ENCODE results near the gene OPHN1. TPM values are rescaled to one million over a fixed set of nuclear protein-coding genes. Genes with fewer than 3 reads are reported as not detected.
A peak's percentile ranks its signal among the peaks of the same experiment; 100 is the strongest.

Gene OPHN1
- total RNA-seq, 2 donors from 2014 or later: 2.3 to 4.3 TPM

DNA sequence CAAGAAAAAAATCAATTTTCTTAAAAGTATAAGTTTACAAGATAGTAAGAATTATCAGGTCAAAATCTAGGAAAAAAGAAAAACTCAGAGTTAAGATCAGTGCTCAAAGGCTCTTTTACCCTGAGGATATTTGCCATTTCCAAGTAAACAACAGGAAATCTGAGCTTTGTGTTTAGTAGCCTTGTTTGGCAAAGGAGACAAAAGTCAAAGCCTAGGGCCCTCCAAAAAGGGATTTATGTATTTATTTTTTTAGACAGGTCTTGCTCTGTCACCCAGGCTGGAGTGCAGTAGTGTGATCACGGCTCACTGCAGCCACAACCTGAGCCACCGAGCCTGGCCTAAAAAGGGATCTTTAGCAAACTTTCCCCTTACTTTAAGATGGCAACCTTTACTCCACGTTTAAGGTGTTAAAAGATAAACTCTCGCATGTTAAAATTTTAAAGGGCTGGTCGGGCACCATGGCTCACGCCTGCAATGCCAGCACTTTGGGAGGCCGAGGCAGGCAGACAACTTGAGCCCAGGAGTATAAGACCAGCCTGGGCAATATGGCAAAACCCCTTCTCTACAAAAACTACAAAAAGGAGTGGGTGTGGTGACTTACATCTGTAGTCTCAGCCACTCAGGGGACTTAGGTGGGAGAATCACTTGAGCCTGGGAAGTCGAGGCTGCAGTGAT, 21.3 kb upstream of the OPHN1 start:
- WGBS, 2 donors: 69 to 82% methylated on average over 6 to 8 of the region's 8 CpGs
- H3K27me3 ChIP-seq: no peaks in the 10 kb centered on the region
- no peak for ATAC-seq
- H3K4me1 ChIP-seq: no peaks in the 10 kb centered on the region
- H3K4me3 ChIP-seq: no peak overlapping the region
- no peaks in the 10 kb centered on the region for H3K9me3 ChIP-seq
- intact Hi-C loops (cut with DNase I): no loop called here
- no peaks in the 10 kb centered on the region for H3K36me3 ChIP-seq (replicated peaks in 1 of 2; ENCODE audit: insufficient read depth in 1 of 2, low read depth in 2 of 2)
- no peak overlapping the region for H3K27ac ChIP-seq
- no peak for DNase-seq
- TF ChIP-seq POLR2A (IDR thresholded peaks at IDR 0.05): no peak

- TF ChIP-seq POLR2A (IDR thresholded peaks at IDR 0.05): no peak
- TF ChIP-seq, protein P1, sequence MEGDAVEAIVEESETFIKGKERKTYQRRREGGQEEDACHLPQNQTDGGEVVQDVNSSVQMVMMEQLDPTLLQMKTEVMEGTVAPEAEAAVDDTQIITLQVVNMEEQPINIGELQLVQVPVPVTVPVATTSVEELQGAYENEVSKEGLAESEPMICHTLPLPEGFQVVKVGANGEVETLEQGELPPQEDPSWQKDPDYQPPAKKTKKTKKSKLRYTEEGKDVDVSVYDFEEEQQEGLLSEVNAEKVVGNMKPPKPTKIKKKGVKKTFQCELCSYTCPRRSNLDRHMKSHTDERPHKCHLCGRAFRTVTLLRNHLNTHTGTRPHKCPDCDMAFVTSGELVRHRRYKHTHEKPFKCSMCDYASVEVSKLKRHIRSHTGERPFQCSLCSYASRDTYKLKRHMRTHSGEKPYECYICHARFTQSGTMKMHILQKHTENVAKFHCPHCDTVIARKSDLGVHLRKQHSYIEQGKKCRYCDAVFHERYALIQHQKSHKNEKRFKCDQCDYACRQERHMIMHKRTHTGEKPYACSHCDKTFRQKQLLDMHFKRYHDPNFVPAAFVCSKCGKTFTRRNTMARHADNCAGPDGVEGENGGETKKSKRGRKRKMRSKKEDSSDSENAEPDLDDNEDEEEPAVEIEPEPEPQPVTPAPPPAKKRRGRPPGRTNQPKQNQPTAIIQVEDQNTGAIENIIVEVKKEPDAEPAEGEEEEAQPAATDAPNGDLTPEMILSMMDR (IDR thresholded peaks at IDR 0.05): no peak
- 39 to 49% methylated on average over 6 to 8 of the region's 8 CpGs for WGBS, 2 donors
- Histone ChIP-seq H3K27me3 (no peaks in the 10 kb centered on the region), H3K27ac (no peak overlapping the region), H3K4me3 (no peak overlapping the region), H3K9me3 (no peaks in the 10 kb centered on the region), H3K36me3 (replicated peaks in 1 of 2; ENCODE audit: insufficient read depth in 1 of 2, low read depth in 2 of 2) (no peaks in the 10 kb centered on the region), H3K4me1 (no peaks in the 10 kb centered on the region)
- ATAC-seq (no peak), DNase-seq (no peak)
- intact Hi-C loops (cut with DNase I): no loop called here
Measured at GRCh38 chrX:68451720-68452119, 18.4 kb upstream of the OPHN1 start.

DNA sequence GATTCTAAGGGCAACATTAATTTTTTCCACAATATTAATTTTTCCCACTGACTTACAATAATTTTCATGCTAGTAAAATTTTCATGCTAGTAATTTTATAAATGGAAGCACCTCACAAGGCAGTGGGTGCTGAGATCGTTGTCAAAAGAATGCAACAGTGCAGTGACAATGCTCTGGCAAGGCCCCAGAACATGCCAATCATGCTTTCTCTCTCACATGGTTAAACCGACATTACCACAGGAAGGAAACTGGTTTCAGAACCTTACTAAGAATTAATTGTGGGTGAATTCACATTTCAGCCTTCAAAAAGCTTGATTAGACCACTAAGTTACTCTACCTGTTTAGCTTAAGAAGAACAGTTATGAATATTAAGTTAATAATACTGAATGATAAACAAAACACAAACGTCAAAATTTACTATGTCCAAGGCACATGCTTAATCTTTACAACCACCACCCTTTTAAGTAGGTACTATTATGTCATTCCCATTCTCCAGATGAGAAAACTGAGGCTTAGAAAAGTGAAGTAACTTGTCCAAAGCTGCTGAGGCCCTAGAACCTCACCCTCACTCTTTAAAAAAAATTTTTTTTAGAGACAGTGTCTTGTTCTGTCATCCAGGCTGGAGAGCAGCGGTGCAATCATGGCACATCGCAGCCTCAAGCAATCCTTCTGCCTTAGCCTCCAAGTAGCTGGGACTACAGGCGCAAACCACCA, 10.0 kb upstream of the OPHN1 start:
- TF ChIP-seq, protein P1 (IDR thresholded peaks at IDR 0.05): no peak
- no peak for TF ChIP-seq POLR2A (IDR thresholded peaks at IDR 0.05)
- no peak overlapping the region for H3K4me3 ChIP-seq
- intact Hi-C loops (cut with DNase I): no loop called here
- no peaks in the 10 kb centered on the region for H3K27me3 ChIP-seq
- DNase-seq (no peak), ATAC-seq (no peak)
- no peaks in the 10 kb centered on the region for H3K36me3 ChIP-seq (replicated peaks in 1 of 2; ENCODE audit: insufficient read depth in 1 of 2, low read depth in 2 of 2)
- H3K27ac ChIP-seq: no peak overlapping the region
- peaks cover 9% of the 10 kb centered on the region for H3K4me1 ChIP-seq
- H3K9me3 ChIP-seq: no peaks in the 10 kb centered on the region
- WGBS, 2 donors: 62 to 72% methylated on average over 5 to 6 of the region's 6 CpGs

GRCh38 chrX:68440940-68441339, 7.6 kb upstream of the OPHN1 start:
- Histone ChIP-seq H3K4me1 (peaks cover 9% of the 10 kb centered on the region), H3K27me3 (no peaks in the 10 kb centered on the region), H3K36me3 (replicated peaks in 1 of 2; ENCODE audit: insufficient read depth in 1 of 2, low read depth in 2 of 2) (no peaks in the 10 kb centered on the region), H3K9me3 (no peaks in the 10 kb centered on the region), H3K27ac (no peak overlapping the region), H3K4me3 (no peak overlapping the region)
- DNase-seq (peak; percentile 68 to 87 (median 75)), ATAC-seq (peak; percentile 35)
- intact Hi-C loops (cut with DNase I): no loop called here
- WGBS, 2 donors: 5 to 21% methylated on average over 1 of the region's 1 CpG
- TF ChIP-seq, protein P1 (IDR thresholded peaks at IDR 0.05): no peak
- no peak for TF ChIP-seq POLR2A (IDR thresholded peaks at IDR 0.05)

DNA sequence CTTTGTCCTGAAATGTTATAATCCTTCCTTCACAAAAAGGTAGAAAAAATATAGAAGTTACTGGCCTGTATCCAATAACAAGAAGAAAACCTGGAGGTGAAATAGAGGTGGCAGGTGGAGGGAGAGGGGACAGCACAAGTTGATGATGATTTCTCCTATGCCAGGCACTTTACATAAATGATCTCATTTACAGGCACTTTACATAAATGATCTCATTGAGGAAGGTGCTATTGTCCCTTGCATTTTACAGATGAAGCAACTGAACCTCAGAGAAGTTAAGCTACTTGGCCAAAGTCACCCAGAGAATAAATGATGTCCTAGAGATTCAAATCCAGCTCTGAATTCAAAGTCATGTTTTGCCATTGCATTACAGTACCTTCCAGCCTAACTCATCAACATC, 7.1 kb upstream of the OPHN1 start:
- ATAC-seq (no peak), DNase-seq (no peak)
- TF ChIP-seq, protein P1 (IDR thresholded peaks at IDR 0.05): no peak
- TF ChIP-seq POLR2A (IDR thresholded peaks at IDR 0.05): no peak
- intact Hi-C loops (cut with DNase I): no loop called here
- H3K9me3 ChIP-seq: no peaks in the 10 kb centered on the region
- no peaks in the 10 kb centered on the region for H3K36me3 ChIP-seq (replicated peaks in 1 of 2; ENCODE audit: insufficient read depth in 1 of 2, low read depth in 2 of 2)
- H3K4me3 ChIP-seq: no peak overlapping the region
- H3K4me1 ChIP-seq: peaks cover 9% of the 10 kb centered on the region
- no peak overlapping the region for H3K27ac ChIP-seq
- no peaks in the 10 kb centered on the region for H3K27me3 ChIP-seq
